ENCODE results near the gene ARHGAP22. TPM values are rescaled to one million over a fixed set of nuclear protein-coding genes. Genes with fewer than 3 reads are reported as not detected.
"Not testable (repeated sequence)": the region's sequence is repeated elsewhere in the genome, so short reads cannot be mapped to it uniquely, and the experiment has no call there.

ARHGAP22 gene
- total RNA-seq, 1 donor from 2014 or later, result 2.0 TPM

DNA sequence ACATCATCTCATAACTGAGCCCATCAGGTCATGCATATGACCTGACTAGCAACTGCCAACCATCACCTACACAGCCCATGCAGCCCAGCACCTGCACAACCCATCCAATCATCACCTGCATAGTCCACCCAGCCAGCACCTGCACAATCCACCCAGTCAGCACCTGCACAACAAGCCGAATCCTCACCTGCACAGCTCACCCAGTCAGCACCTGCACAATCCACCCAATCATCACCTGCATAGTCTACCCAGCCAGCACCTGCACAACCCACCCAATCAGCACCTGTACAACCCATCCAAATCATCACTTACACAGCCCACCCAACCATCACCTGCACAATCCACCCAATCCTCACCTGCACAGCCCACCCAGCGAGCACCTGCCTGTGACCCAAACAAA lies 46.4 kb upstream of the ARHGAP22 start:
- Histone ChIP-seq H3K4me1 (no peaks in the 10 kb centered on the region), H3K9me3 (no peaks in the 10 kb centered on the region), H3K27ac (no peak overlapping the region), H3K27me3 (no peaks in the 10 kb centered on the region), H3K4me3 (no peak overlapping the region), H3K36me3 (no peaks in the 10 kb centered on the region)
- intact Hi-C loops (cut with DNase I), result loop anchor here (10.0 kb wide), 2 partner anchors 126 to 1974 kb away; partner anchors contain the start of gene SGMS1
- TF ChIP-seq, protein P1, sequence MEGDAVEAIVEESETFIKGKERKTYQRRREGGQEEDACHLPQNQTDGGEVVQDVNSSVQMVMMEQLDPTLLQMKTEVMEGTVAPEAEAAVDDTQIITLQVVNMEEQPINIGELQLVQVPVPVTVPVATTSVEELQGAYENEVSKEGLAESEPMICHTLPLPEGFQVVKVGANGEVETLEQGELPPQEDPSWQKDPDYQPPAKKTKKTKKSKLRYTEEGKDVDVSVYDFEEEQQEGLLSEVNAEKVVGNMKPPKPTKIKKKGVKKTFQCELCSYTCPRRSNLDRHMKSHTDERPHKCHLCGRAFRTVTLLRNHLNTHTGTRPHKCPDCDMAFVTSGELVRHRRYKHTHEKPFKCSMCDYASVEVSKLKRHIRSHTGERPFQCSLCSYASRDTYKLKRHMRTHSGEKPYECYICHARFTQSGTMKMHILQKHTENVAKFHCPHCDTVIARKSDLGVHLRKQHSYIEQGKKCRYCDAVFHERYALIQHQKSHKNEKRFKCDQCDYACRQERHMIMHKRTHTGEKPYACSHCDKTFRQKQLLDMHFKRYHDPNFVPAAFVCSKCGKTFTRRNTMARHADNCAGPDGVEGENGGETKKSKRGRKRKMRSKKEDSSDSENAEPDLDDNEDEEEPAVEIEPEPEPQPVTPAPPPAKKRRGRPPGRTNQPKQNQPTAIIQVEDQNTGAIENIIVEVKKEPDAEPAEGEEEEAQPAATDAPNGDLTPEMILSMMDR (IDR thresholded peaks at IDR 0.05), result no peak
- no peak for DNase-seq (ENCODE audit: low spot score in 2 of 2)

DNA sequence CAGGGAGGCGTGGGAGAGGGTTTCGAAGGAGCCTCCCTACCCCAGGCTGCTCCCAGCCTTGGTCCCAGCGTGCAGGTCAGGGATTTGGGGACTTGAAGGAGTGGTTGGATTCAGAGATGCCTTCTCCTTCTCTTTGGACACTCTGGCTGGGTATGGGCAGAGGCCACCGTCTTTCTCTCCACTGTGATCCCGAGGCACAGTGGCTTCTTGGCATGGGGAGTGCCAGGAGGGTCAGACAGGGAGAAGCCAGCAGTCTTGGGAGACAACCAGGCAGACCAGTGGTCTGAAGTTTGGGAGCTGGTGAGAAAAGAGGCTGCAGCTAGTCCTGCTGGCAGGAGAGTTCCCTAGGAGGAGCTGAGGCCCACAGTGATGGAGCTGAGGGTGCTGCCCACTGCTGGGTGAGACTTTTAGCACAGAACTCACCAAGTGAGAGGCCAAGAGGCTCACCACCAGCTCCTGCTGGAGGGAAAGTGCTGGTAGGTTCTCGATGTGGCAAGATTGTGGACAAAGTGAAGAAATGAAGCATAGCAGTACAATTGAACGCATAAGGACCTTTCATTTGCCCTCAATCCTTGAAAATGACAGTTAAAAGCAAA lies 44.6 kb upstream of the ARHGAP22 start:
- no peak for DNase-seq (ENCODE audit: low spot score in 2 of 2)
- Histone ChIP-seq H3K27me3 (no peaks in the 10 kb centered on the region), H3K9me3 (no peaks in the 10 kb centered on the region), H3K36me3 (no peaks in the 10 kb centered on the region), H3K27ac (no peak overlapping the region), H3K4me1 (no peaks in the 10 kb centered on the region), H3K4me3 (no peak overlapping the region)
- TF ChIP-seq, protein P1 (IDR thresholded peaks at IDR 0.05), result peak in 1 of 3 experiments; percentile 9
- intact Hi-C loops (cut with DNase I), result no loop called here

DNA sequence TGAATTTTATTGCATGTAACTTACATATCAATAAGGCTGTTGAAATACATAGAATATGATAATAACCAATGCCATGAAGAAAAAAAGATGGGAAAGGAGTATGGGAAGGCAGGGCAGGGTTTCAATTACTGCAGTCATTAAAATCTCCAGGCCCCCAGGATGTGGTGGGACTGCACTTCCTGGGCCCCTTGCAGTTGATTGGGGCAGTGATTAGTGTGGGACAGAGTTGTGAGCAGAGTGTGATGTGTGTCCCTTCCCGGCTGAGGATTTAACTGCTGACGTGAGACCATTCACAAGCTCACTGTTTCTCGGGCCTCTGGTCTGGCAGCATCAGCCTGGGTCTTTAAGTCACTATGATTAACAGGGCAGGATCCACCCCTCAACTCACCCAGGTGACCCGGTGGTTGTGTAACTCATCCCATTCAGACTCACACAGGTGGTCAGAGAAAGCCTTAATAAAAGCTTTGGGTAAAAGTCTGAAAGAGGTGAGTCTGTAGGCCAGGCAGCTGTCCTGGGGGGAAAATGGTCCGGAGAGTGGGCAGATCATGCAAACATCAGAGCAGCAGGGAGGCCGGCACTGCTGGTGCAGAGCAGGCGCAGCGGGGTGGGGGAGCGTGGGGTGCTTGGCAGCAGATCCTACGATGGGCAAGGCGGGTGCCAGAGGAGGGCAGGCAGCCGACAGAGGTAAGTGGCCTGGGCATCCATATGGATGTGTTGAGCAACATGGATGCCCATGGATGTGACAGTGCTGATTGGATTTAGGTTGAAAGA lies 43.5 kb upstream of the ARHGAP22 start:
- H3K4me1 ChIP-seq, result no peaks in the 10 kb centered on the region
- intact Hi-C loops (cut with DNase I), result no loop called here
- H3K36me3 ChIP-seq, result no peaks in the 10 kb centered on the region
- no peaks in the 10 kb centered on the region for H3K27me3 ChIP-seq
- H3K4me3 ChIP-seq, result no peak overlapping the region
- H3K9me3 ChIP-seq, result no peaks in the 10 kb centered on the region
- DNase-seq (ENCODE audit: low spot score in 2 of 2), result no peak
- TF ChIP-seq, protein P1 (IDR thresholded peaks at IDR 0.05), result no peak
- no peak overlapping the region for H3K27ac ChIP-seq

DNA sequence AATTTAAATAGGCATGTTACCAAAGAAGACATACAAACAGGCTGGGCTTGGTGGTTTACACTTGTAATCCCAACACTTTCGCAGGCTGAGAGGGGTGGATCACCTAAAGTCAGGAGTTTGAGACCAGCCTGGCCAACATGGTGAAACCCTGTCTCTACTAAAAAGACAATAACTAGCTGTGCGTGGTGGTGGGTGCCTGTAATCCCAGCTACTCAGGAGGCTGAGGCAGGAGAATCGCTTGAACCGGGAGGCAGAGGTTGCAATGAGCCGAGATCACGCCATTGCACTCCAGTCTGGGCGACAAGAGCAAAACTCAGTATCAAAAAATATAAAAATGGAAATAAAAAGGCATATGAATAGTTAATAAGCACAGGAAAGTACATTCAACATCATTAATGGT lies 42.2 kb upstream of the ARHGAP22 start:
- not testable (repeated sequence) for H3K9me3 ChIP-seq, H3K27ac ChIP-seq, H3K36me3 ChIP-seq

DNA sequence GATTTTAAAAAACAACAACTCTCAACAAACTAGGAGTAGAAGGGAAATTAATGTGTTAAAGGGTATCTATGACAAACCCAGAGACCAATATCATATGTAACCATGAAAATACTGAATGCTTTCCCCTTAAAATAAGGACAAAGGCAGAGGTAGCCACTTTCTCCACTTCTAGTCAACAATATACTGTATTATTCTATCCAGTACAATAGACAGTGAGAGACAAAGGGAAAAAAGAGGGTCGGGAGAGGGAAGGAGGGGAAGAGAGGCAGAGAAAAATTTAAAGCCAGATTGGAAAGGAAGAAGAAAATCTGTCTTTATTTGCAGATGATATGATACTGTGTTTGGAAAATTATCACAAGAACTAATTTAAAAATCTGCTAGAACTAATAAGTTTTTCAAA lies 40.7 kb upstream of the ARHGAP22 start:
- DNase-seq (ENCODE audit: low spot score in 2 of 2), result no peak
- Histone ChIP-seq H3K4me1 (no peaks in the 10 kb centered on the region), H3K4me3 (no peak overlapping the region), H3K27ac (no peak overlapping the region), H3K36me3 (no peaks in the 10 kb centered on the region), H3K27me3 (no peaks in the 10 kb centered on the region), H3K9me3 (peaks cover 0 to 10% of the 10 kb centered on the region in 2 donors)
- TF ChIP-seq, protein P1 (IDR thresholded peaks at IDR 0.05), result no peak
- intact Hi-C loops (cut with DNase I), result no loop called here

More for the DNA sequence above, 42.2 kb upstream of the ARHGAP22 start:
- DNase-seq (ENCODE audit: low spot score in 2 of 2); intact Hi-C loops (cut with DNase I); H3K4me3 ChIP-seq; H3K4me1 ChIP-seq; H3K27me3 ChIP-seq: not testable (repeated sequence)

DNA sequence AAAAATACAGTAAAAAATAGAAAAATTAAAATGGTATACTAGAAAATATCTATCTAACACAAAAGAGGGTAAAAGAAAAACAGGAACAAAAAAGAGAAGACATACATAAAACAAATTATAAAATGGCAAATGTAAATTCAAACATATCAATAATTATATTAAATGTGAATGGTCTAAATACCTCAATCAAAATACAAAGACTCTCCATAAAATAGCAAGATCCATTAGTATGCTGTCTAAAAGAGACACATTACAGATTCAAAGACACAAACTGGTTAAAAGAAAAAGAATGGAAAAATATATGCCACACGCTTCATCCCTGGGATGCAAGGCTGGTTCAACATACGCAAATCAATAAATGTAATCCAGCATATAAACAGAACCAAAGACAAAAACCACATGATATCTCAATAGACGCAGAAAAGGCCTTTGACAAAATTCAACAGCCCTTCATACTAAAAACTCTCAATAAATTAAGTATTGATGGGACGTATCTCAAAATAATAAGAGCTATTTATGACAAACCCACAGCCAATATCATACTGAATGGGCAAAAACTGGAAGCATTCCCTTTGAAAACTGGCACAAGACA lies 36.3 kb upstream of the ARHGAP22 start:
- DNase-seq (ENCODE audit: low spot score in 2 of 2); intact Hi-C loops (cut with DNase I); H3K27ac ChIP-seq; H3K36me3 ChIP-seq; H3K4me3 ChIP-seq; H3K27me3 ChIP-seq; H3K4me1 ChIP-seq: not testable (repeated sequence)
- H3K9me3 ChIP-seq, result peaks cover 0 to 10% of the 10 kb centered on the region in 2 donors

Data from ascending aorta (tissue), 2 donors.